NCI-H2081 treated with DMSO at 0.1 percent for 48 hours (cell line): ENCODE measurements around the gene RAB35.

Experiments
- DNase-seq: peaks from one replicate; lab custom pipeline; 2025; lab: John Stamatoyannopoulos, UW

Gene RAB35

GRCh38 chr12:120103371-120103770 is 13.2 kb downstream of the RAB35 start:
- DNase-seq, result no peak

- DNase-seq, result no peak
These were observed 13.6 kb downstream of the RAB35 start for GRCh38 chr12:120103044-120103338.

GRCh38 chr12:120102189-120103043 is 14.1 kb downstream of the RAB35 start:
- no peak for DNase-seq

GRCh38 chr12:120101617-120102016 is 14.9 kb downstream of the RAB35 start:
- no peak for DNase-seq

GRCh38 chr12:120101182-120101581 is 15.4 kb downstream of the RAB35 start:
- no peak for DNase-seq

GRCh38 chr12:120100630-120101029 is 15.9 kb downstream of the RAB35 start:
- no peak for DNase-seq

GRCh38 chr12:120099738-120100137 is 16.8 kb downstream of the RAB35 start:
- DNase-seq, result no peak

GRCh38 chr12:120098756-120099470 is 17.6 kb downstream of the RAB35 start:
- no peak for DNase-seq

- DNase-seq, result no peak
These were observed 19.8 kb downstream of the RAB35 start for GRCh38 chr12:120096671-120097202.

GRCh38 chr12:120095736-120096135 is 20.8 kb downstream of the RAB35 start:
- DNase-seq, result no peak

- DNase-seq, result no peak
These were observed 21.2 kb downstream of the RAB35 start for GRCh38 chr12:120095331-120095730.

GRCh38 chr12:120094485-120094884 is 22.1 kb downstream of the RAB35 start:
- no peak for DNase-seq

GRCh38 chr12:120093592-120094355 is 22.8 kb downstream of the RAB35 start:
- DNase-seq, result no peak

- DNase-seq, result no peak
These were observed 23.3 kb downstream of the RAB35 start for GRCh38 chr12:120093336-120093591.

- no peak for DNase-seq
These were observed 23.8 kb downstream of the RAB35 start for GRCh38 chr12:120092551-120093335.

- no peak for DNase-seq
These were observed 25.0 kb downstream of the RAB35 start for GRCh38 chr12:120091371-120092090.

GRCh38 chr12:120090626-120091295 is 25.8 kb downstream of the RAB35 start:
- DNase-seq, result no peak

- DNase-seq, result no peak
These were observed 26.3 kb downstream of the RAB35 start for GRCh38 chr12:120090206-120090605.

- no peak for DNase-seq
These were observed 26.8 kb downstream of the RAB35 start for GRCh38 chr12:120089796-120090195.

- no peak for DNase-seq
These were observed 27.4 kb downstream of the RAB35 start for GRCh38 chr12:120089105-120089504.
